Measurements from ENCODE around the gene RBMS1.

Gene RBMS1

GRCh38 chr2:160331258-160332025 is 162.2 kb downstream of the RBMS1 start:
- no peak for DNase-seq

- no peak for DNase-seq
These were observed 164.6 kb downstream of the RBMS1 start for GRCh38 chr2:160328811-160329527.

DNA sequence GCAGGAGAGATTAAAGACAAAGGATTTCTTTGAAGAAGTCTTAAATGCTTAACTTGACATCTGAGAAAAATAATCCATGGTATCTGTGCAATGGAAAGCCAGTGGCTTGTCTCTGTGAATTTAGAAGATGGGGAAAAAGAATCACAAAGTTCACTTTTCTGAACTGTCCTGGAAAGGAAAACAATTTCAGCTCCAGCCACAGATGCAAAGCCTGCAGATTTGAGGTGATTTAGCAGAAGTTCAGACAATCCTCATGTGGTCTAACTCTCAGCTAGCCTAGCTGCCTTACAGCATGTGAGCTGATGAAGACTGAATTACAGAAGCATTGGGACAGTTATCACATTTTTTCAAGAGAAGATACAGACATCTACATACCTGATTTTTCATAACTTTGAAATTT is 166.8 kb downstream of the RBMS1 start:
- no peak for DNase-seq

DNA sequence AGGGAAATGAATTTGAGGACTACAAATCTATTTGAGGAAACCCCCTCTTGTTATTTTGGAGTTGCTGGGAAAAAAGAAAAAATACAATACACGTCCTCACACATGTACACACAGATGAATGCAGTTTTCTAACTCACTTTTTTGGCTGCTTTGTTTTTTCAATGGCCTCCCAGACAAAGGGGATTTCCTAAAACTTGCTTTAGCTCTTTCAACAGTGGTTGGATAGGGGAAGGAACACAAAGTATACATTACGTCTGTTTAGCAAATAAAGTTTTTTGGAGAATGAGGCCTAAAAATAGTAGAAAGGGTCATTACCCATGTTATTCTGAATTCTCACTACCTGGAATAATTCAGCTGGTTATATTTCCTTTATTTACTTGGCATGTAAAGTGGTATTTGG is 168.2 kb downstream of the RBMS1 start:
- no peak for DNase-seq

GRCh38 chr2:160324917-160325316 is 168.7 kb downstream of the RBMS1 start:
- no peak for DNase-seq

DNA sequence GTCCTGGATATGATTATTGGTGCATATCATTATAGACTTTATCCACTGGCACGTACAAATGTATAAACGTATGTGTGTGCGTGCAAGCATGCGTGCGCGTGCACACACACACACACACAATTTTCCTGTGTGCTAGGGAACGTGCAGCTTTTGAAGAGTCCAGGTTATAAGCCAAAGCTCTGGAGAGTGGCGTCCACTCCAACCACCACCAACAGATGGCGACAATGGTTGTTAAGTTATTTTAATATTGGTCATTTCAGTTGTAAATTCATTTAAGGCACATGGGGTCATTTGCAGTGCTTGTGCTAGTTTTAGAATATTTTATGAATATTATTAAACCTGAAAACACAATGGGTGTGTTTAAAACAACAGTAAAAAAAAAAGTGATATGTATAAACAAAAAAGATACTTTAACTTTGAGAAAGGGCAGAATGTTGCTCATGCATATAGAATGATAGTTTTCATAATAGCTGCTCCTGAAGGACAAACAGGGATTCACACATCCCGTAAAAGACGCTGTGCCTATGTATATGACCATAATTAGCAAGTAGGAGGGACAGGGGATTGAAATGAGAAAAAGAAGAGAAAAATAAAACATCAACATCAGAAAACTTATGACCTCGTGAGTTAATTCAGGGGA is 169.3 kb downstream of the RBMS1 start:
- peak; percentile 18 for DNase-seq

GRCh38 chr2:160322320-160322719 is 171.3 kb downstream of the RBMS1 start:
- no peak for DNase-seq

GRCh38 chr2:160321006-160321405 is 172.6 kb downstream of the RBMS1 start:
- no peak for DNase-seq

- DNase-seq = no peak
These were observed 173.9 kb downstream of the RBMS1 start for GRCh38 chr2:160319700-160320099.

DNA sequence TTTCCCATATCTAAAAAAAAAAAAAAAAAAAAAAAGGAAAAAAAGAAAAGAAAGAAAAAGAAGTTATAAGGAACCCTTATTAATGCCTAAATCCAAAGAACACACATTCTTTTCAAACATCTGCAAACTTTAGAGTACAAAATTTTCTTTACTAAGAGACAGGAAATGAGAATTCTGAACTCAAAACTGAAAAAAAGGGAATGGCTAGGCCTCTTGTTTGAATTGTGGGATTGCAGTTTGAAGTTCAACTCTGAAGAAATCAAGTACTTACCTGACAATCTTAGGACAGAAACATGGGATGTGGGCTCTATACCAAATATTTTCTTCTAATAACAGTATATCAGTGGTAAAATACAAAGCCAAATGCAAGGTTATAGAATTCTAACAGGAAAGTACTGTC is 175.4 kb downstream of the RBMS1 start:
- DNase-seq = no peak

DNA sequence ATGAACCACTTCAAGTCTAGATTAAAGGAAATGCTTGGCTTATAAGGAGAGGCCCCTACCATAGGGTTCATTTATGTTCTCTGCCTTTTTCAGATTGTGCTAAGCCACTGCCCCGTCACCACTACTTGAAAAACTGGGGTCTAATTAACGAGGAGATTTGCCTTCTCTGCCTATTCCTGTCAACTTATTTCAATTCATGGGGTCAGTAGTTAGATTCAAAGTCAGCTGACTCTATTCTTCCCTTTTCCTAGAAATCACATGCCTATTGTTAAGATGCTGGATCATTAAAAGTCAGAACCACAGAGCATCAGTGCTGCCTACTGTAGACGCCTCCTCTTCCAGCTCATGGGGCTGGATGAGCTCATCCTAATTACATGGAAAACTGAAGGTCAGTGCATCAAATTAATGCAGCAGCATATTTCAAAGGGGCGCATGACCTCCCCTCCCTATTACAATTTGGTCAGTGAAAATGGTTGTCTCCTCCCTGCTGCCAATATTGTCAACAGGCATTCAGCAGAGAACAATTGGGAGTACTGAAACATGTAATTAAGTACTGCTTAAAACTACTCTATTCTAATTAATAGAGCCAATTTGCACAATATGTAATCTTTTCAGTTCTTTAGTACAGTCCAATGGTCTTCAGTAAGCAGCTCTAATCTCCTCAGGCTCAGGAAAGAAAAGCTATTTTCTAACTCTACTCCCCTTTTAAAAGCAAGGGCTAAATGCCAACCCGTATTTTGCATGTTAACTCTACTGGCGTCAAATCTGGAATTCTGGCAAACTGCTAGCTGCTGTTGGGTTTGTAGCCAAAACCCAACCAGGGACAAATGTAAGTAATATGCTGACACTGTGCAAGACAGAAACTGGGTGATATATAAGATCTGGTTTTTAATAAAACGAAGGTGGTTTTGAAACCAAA is 176.2 kb downstream of the RBMS1 start:
- no peak for DNase-seq

- DNase-seq = no peak
These were observed 178.3 kb downstream of the RBMS1 start for GRCh38 chr2:160315337-160315736.

GRCh38 chr2:160310118-160310828 is 183.3 kb downstream of the RBMS1 start:
- no peak for DNase-seq

GRCh38 chr2:160309585-160309984 is 184.0 kb downstream of the RBMS1 start:
- DNase-seq = no peak

DNA sequence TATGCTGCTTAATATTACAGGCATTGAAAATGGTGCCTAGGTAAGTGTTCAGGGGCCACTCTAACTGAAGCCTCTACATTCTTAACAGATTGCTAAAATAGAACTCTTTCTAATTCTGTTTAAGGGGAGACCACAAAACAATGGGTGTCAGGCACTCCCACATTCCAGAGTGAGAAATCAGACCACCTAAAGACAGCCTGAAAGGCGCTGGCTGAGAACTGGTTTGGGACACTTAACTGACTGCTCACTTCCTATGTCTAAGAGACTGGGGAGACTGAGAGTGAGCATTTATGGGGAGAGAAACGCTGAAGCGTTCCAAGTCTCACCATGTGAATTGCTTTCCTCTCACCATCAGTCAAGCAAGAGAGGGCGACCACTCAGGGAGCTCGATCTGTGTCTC is 184.7 kb downstream of the RBMS1 start:
- no peak for DNase-seq

GRCh38 chr2:160308476-160308875 is 185.1 kb downstream of the RBMS1 start:
- no peak for DNase-seq

- DNase-seq = no peak
These were observed 186.6 kb downstream of the RBMS1 start for GRCh38 chr2:160306985-160307384.

GRCh38 chr2:160305081-160305750 is 188.4 kb downstream of the RBMS1 start:
- no peak for DNase-seq

- DNase-seq = no peak
These were observed 190.1 kb downstream of the RBMS1 start for GRCh38 chr2:160303527-160303926.

GRCh38 chr2:160303076-160303475 is 190.5 kb downstream of the RBMS1 start:
- DNase-seq = no peak

- no peak for DNase-seq
These were observed 192.2 kb downstream of the RBMS1 start for GRCh38 chr2:160301420-160301819.
